SK-N-MC (cell line): ENCODE data around the gene ZDHHC22.
A peak's percentile ranks its signal among the peaks of the same experiment; 100 is the strongest.

Experiments
- DNase-seq: peaks from one replicate; pipeline ENCODE4 v3.0.0-alpha.2; 2011; ENCODE audit warnings: low read depth, low spot score
- H3K27ac ChIP-seq: fragments of 200-600 bp; sonication (generic); 2 replicates; pipeline ENCODE4 v1.5.1; 2016; ENCODE audit warnings: mixed run types
- H3K36me3 ChIP-seq: fragments of 200-600 bp; sonication (generic); 2 replicates; pipeline ENCODE4 v1.6.1; 2017; ENCODE audit warnings: antibody characterized with exemption, low read length, mixed read lengths; ENCODE audit not compliant: insufficient read depth
- H3K4me3 ChIP-seq: fragments of 200-600 bp; sonication (generic); 2 replicates; pipeline ENCODE4 v1.5.1; 2016
- H3K9ac ChIP-seq: fragments of 200-600 bp; sonication (generic); 2 replicates; pipeline ENCODE4 v1.8.0; 2017; ENCODE audit warnings: mixed run types, mixed read lengths; ENCODE audit not compliant: insufficient read length
- H3K9me3 ChIP-seq: fragments of 200-600 bp; sonication (generic); 2 replicates; pipeline ENCODE4 v1.6.1; 2017; ENCODE audit warnings: low read depth, mild to moderate bottlenecking, antibody characterized with exemption, low read length, moderate library complexity, mixed read lengths
- EZH2 ChIP-seq: fragments of 200-600 bp; sonication (generic); IDR thresholded peaks from one replicate; pipeline ENCODE4 v1.6.1; 2017; ENCODE audit warnings: antibody characterized with exemption
- FOXP2 ChIP-seq: optimal IDR thresholded peaks from 2 replicates; pipeline ENCODE3; 2011; ENCODE audit warnings: mild to moderate bottlenecking, moderate library complexity; ENCODE audit not compliant: insufficient read depth; ENCODE audit errors: extremely low read length, control extremely low read depth
- POLR2AphosphoS5 ChIP-seq: IDR thresholded peaks from 2 replicates; pipeline ENCODE4 v1.6.1; 2012; ENCODE audit warnings: mild to moderate bottlenecking, low read depth, low read length, borderline replicate concordance

The ZDHHC22 gene

GRCh38 chr14:77105145-77105939, 36.2 kb downstream of the ZDHHC22 start:
- Histone ChIP-seq H3K9ac (no peak overlapping the region), H3K4me3 (no peak overlapping the region), H3K9me3 (no peaks in the 10 kb centered on the region), H3K36me3 (peaks cover 50% of the 10 kb centered on the region), H3K27ac (no peak overlapping the region)
- TF ChIP-seq POLR2AphosphoS5: no peak
- no peak for TF ChIP-seq EZH2
- no peak for TF ChIP-seq FOXP2
- DNase-seq: no peak

GRCh38 chr14:77104393-77104792, 37.2 kb downstream of the ZDHHC22 start:
- H3K9me3 ChIP-seq: no peaks in the 10 kb centered on the region
- peaks cover 41% of the 10 kb centered on the region for H3K36me3 ChIP-seq
- no peak overlapping the region for H3K4me3 ChIP-seq
- no peak overlapping the region for H3K9ac ChIP-seq
- DNase-seq: no peak
- no peak overlapping the region for H3K27ac ChIP-seq
- TF ChIP-seq EZH2: no peak
- TF ChIP-seq POLR2AphosphoS5: no peak
- no peak for TF ChIP-seq FOXP2

- Histone ChIP-seq H3K9ac (no peak overlapping the region), H3K9me3 (no peaks in the 10 kb centered on the region)
- TF ChIP-seq EZH2 (no peak), FOXP2 (no peak), POLR2AphosphoS5 (no peak)
These were observed 37.6 kb downstream of the ZDHHC22 start for GRCh38 chr14:77103951-77104350.

GRCh38 chr14:77103475-77103874, 38.1 kb downstream of the ZDHHC22 start:
- Histone ChIP-seq H3K9ac (no peak overlapping the region), H3K9me3 (no peaks in the 10 kb centered on the region), H3K4me3 (no peak overlapping the region), H3K27ac (no peak overlapping the region), H3K36me3 (peaks cover 32% of the 10 kb centered on the region)
- no peak for DNase-seq
- no peak for TF ChIP-seq POLR2AphosphoS5
- TF ChIP-seq EZH2: no peak
- no peak for TF ChIP-seq FOXP2

More at GRCh38 chr14:77103951-77104350, 37.6 kb downstream of the ZDHHC22 start:
- H3K36me3 ChIP-seq: peaks cover 37% of the 10 kb centered on the region
- no peak overlapping the region for H3K27ac ChIP-seq
- H3K4me3 ChIP-seq: no peak overlapping the region
- no peak for DNase-seq

GRCh38 chr14:77102154-77102553, 39.4 kb downstream of the ZDHHC22 start:
- no peak overlapping the region for H3K27ac ChIP-seq
- TF ChIP-seq POLR2AphosphoS5 (no peak), EZH2 (no peak), FOXP2 (no peak)
- no peak overlapping the region for H3K4me3 ChIP-seq
- H3K9ac ChIP-seq: no peak overlapping the region
- H3K36me3 ChIP-seq: peaks cover 19% of the 10 kb centered on the region
- DNase-seq: no peak
- H3K9me3 ChIP-seq: no peaks in the 10 kb centered on the region

GRCh38 chr14:77100961-77101360, 40.6 kb downstream of the ZDHHC22 start:
- peaks cover 7% of the 10 kb centered on the region for H3K36me3 ChIP-seq
- H3K9ac ChIP-seq: no peak overlapping the region
- no peak for DNase-seq
- no peak overlapping the region for H3K27ac ChIP-seq
- TF ChIP-seq FOXP2: no peak
- no peak for TF ChIP-seq POLR2AphosphoS5
- TF ChIP-seq EZH2: no peak
- no peak overlapping the region for H3K4me3 ChIP-seq
- H3K9me3 ChIP-seq: no peaks in the 10 kb centered on the region

- H3K9me3 ChIP-seq: no peaks in the 10 kb centered on the region
- no peak for DNase-seq
- TF ChIP-seq EZH2 (no peak), POLR2AphosphoS5 (no peak), FOXP2 (no peak)
- H3K27ac ChIP-seq: 0 out of 2 replicates have a peak overlapping the region, but pooled peaks have one; percentile 37
- H3K9ac ChIP-seq: peak overlapping the region; percentile 86
- H3K36me3 ChIP-seq: no peaks in the 10 kb centered on the region
- H3K4me3 ChIP-seq: peak overlapping the region; percentile 93
These were observed 42.0 kb downstream of the ZDHHC22 start for GRCh38 chr14:77099425-77100167.

GRCh38 chr14:77098529-77099353, 42.9 kb downstream of the ZDHHC22 start:
- no peak for DNase-seq
- H3K36me3 ChIP-seq: no peaks in the 10 kb centered on the region

More at GRCh38 chr14:77098529-77099353, 42.9 kb downstream of the ZDHHC22 start:
- H3K4me3 ChIP-seq: peak overlapping the region; percentile 93
- H3K27ac ChIP-seq: no peak overlapping the region
- no peaks in the 10 kb centered on the region for H3K9me3 ChIP-seq
- TF ChIP-seq FOXP2 (no peak), POLR2AphosphoS5 (no peak), EZH2 (no peak)
- peak overlapping the region; percentile 86 for H3K9ac ChIP-seq
